GM19324 (cell line): ENCODE results near the gene TBC1D12.
A peak's percentile ranks its signal among the peaks of the same experiment; 100 is the strongest.
"Not testable (repeated sequence)": the region's sequence is repeated elsewhere in the genome, so short reads cannot be mapped to it uniquely, and the experiment has no call there.

Source experiments
- ATAC-seq: cut with Tn5 transposase; IDR thresholded peaks from one replicate; pipeline ENCODE4 v1.9.1; 2021; ENCODE audit warnings: mild to moderate bottlenecking, moderate library complexity; ENCODE audit not compliant: unreplicated experiment, low FRiP score

TBC1D12 gene

GRCh38 chr10:94524146-94524545 lies 121.8 kb downstream of the TBC1D12 start:
- no peak for ATAC-seq

GRCh38 chr10:94524711-94525110 lies 122.4 kb downstream of the TBC1D12 start:
- ATAC-seq: no peak

GRCh38 chr10:94531550-94531949 lies 129.2 kb downstream of the TBC1D12 start:
- ATAC-seq: not testable (repeated sequence)

GRCh38 chr10:94533027-94533426 lies 130.7 kb downstream of the TBC1D12 start:
- no peak for ATAC-seq

- ATAC-seq: not testable (repeated sequence)
These were observed 139.9 kb downstream of the TBC1D12 start for GRCh38 chr10:94542282-94542681.

GRCh38 chr10:94545391-94546048 lies 143.2 kb downstream of the TBC1D12 start, which contains the start of gene HELLS:
TSS of gene HELLS (plus strand) at chr10:94545788. CDS start at chr10:94545922, 134 bp downstream.
- peak; percentile 89 for ATAC-seq

- peak; percentile 1 for ATAC-seq
These were observed 143.9 kb downstream of the TBC1D12 start for GRCh38 chr10:94546049-94546900.

- ATAC-seq: no peak
These were observed 144.5 kb downstream of the TBC1D12 start for GRCh38 chr10:94546901-94547185.

GRCh38 chr10:94549221-94549620 lies 146.9 kb downstream of the TBC1D12 start:
- ATAC-seq: no peak

- not testable (repeated sequence) for ATAC-seq
These were observed 165.5 kb downstream of the TBC1D12 start for GRCh38 chr10:94567714-94568307.

GRCh38 chr10:94571081-94571480 lies 168.7 kb downstream of the TBC1D12 start:
- ATAC-seq: no peak

GRCh38 chr10:94571528-94571927 lies 169.2 kb downstream of the TBC1D12 start:
- ATAC-seq: no peak

- ATAC-seq: no peak
These were observed 176.4 kb downstream of the TBC1D12 start for GRCh38 chr10:94578790-94579189.

GRCh38 chr10:94583124-94583523 lies 180.8 kb downstream of the TBC1D12 start:
- no peak for ATAC-seq
